SIG-M5 treated with dmso at 0.1 percent for 504 hours (cell line): ENCODE measurements around the gene ZBTB44.
A peak's percentile ranks its signal among the peaks of the same experiment; 100 is the strongest.
"Not testable (repeated sequence)": the region's sequence is repeated elsewhere in the genome, so short reads cannot be mapped to it uniquely, and the experiment has no call there.

Experiments
- DNase-seq: peaks from one replicate; lab custom pipeline; 2025; ENCODE audit not compliant: unreplicated experiment; lab: John Stamatoyannopoulos, UW

The ZBTB44 gene

GRCh38 chr11:130249371-130249770 is 65.3 kb downstream of the ZBTB44 start:
- no peak for DNase-seq

GRCh38 chr11:130247319-130247718 is 67.4 kb downstream of the ZBTB44 start:
- DNase-seq: no peak

- DNase-seq: no peak
Measured at GRCh38 chr11:130246738-130247137, 68.0 kb downstream of the ZBTB44 start.

GRCh38 chr11:130246270-130246669 is 68.4 kb downstream of the ZBTB44 start:
- DNase-seq: no peak

- DNase-seq: not testable (repeated sequence)
Measured at GRCh38 chr11:130245375-130245774, 69.3 kb downstream of the ZBTB44 start.

GRCh38 chr11:130244848-130245247 is 69.9 kb downstream of the ZBTB44 start:
- no peak for DNase-seq

GRCh38 chr11:130243816-130244215 is 70.9 kb downstream of the ZBTB44 start:
- peak; percentile 6 for DNase-seq

- no peak for DNase-seq
Measured at GRCh38 chr11:130241713-130242112, 73.0 kb downstream of the ZBTB44 start.

- DNase-seq: no peak
Measured at GRCh38 chr11:130237282-130238006, 77.3 kb downstream of the ZBTB44 start.

GRCh38 chr11:130234315-130234714 is 80.4 kb downstream of the ZBTB44 start:
- no peak for DNase-seq

- not testable (repeated sequence) for DNase-seq
Measured at GRCh38 chr11:130233888-130234287, 80.8 kb downstream of the ZBTB44 start.

- not testable (repeated sequence) for DNase-seq
Measured at GRCh38 chr11:130233486-130233885, 81.2 kb downstream of the ZBTB44 start.

- no peak for DNase-seq
Measured at GRCh38 chr11:130227373-130227772, 87.3 kb downstream of the ZBTB44 start.

GRCh38 chr11:130223291-130223971 is 91.3 kb downstream of the ZBTB44 start:
- DNase-seq: no peak

GRCh38 chr11:130220311-130221035 is 94.2 kb downstream of the ZBTB44 start:
- no peak for DNase-seq

GRCh38 chr11:130219148-130219547 is 95.6 kb downstream of the ZBTB44 start:
- no peak for DNase-seq

- no peak for DNase-seq
Measured at GRCh38 chr11:130218501-130219070, 96.1 kb downstream of the ZBTB44 start.

- DNase-seq: no peak
Measured at GRCh38 chr11:130217133-130218031, 97.3 kb downstream of the ZBTB44 start.

GRCh38 chr11:130216591-130217132 is 98.1 kb downstream of the ZBTB44 start:
- DNase-seq: no peak

- DNase-seq: no peak
Measured at GRCh38 chr11:130216221-130216550, 98.5 kb downstream of the ZBTB44 start.
